Bronchus fibroblast of lung (primary cell): Measurements from ENCODE around the gene RAB6C. TPM values are rescaled to one million over a fixed set of nuclear protein-coding genes. Genes with fewer than 3 reads are reported as not detected.

Experiments
- total RNA-seq: library from RNA; depleted of rRNA; stranded (reverse); fragments of >200 nt; gene quantifications from 2 replicates; pipeline ENCODE4 v1.2.3, GENCODE V29; 2015

Gene RAB6C
- total RNA-seq, result not detected in 2 replicates

GRCh38 chr2:129979629-129980155, at the start of gene RAB6C:
TSS of gene RAB6C (plus strand) at chr2:129979666. CDS start at chr2:129980116, 450 bp downstream.

Other genes starting within 250 kb of the RAB6C start
- not detected in 2 replicates for gene POTEF, start 149.6 kb downstream of the RAB6C start, total RNA-seq
- 6.2 and 6.9 TPM in 2 replicates for gene CCDC74B, start 165.4 kb downstream of the RAB6C start, total RNA-seq
- gene SMPD4, start 201.9 kb downstream of the RAB6C start, total RNA-seq, result 57.5 and 60.9 TPM in 2 replicates
- 245 and 264 TPM in 2 replicates for gene MZT2B, start 202.6 kb downstream of the RAB6C start, total RNA-seq
- gene TUBA3E, start 218.8 kb downstream of the RAB6C start, total RNA-seq, result not detected in 2 replicates